GM23248 (cell line): ENCODE data around the gene ATOSA. TPM values are rescaled to one million over a fixed set of nuclear protein-coding genes. Genes with fewer than 3 reads are reported as not detected.

Experiments
- DNase-seq: peaks from one replicate; pipeline ENCODE4 v3.0.0-alpha.2; 2015
- H2AFZ ChIP-seq: fragments of 200-600 bp; sonication (generic); 2 replicates; pipeline ENCODE4 v1.6.1; 2016; ENCODE audit warnings: antibody characterized with exemption
- H3F3A ChIP-seq: fragments of 200-600 bp; sonication (generic); 2 replicates; pipeline ENCODE4 v1.6.1; 2016; ENCODE audit warnings: mild to moderate bottlenecking, antibody characterized with exemption, mixed run types; ENCODE audit not compliant: insufficient read depth
- H3K27ac ChIP-seq: fragments of 200-600 bp; sonication (generic); 2 replicates; pipeline ENCODE4 v1.5.1; 2016; ENCODE audit warnings: mild to moderate bottlenecking
- H3K27me3 ChIP-seq: fragments of 200-600 bp; sonication (generic); replicated peaks from 2 replicates; pipeline ENCODE4 v1.6.1; 2016; ENCODE audit warnings: mild to moderate bottlenecking; ENCODE audit not compliant: insufficient read depth
- H3K36me3 ChIP-seq: fragments of 200-600 bp; sonication (generic); 2 replicates; pipeline ENCODE4 v1.6.1; 2016; ENCODE audit warnings: low read depth, mild to moderate bottlenecking
- H3K4me1 ChIP-seq: fragments of 200-600 bp; sonication (generic); 2 replicates; pipeline ENCODE4 v1.6.1; 2016; ENCODE audit warnings: mild to moderate bottlenecking; ENCODE audit not compliant: insufficient read depth
- H3K4me2 ChIP-seq: fragments of 200-600 bp; sonication (generic); one replicate; pipeline ENCODE4 v1.6.1; 2016; ENCODE audit warnings: mild to moderate bottlenecking; ENCODE audit not compliant: unreplicated experiment
- H3K4me3 ChIP-seq: fragments of 200-600 bp; sonication (generic); 2 replicates; pipeline ENCODE4 v1.5.1; 2016; ENCODE audit warnings: mild to moderate bottlenecking
- H3K79me2 ChIP-seq: fragments of 200-600 bp; sonication (generic); 2 replicates; pipeline ENCODE4 v1.6.1; 2016; ENCODE audit warnings: mild to moderate bottlenecking; ENCODE audit not compliant: insufficient read depth
- H3K9ac ChIP-seq: fragments of 200-600 bp; sonication (generic); 2 replicates; pipeline ENCODE4 v1.6.1; 2016; ENCODE audit warnings: mild to moderate bottlenecking
- H3K9me2 ChIP-seq: fragments of 200-600 bp; sonication (generic); 2 replicates; pipeline ENCODE4 v1.6.1; 2016; ENCODE audit warnings: mixed run types, mild to moderate bottlenecking, moderate library complexity; ENCODE audit not compliant: insufficient read depth
- H3K9me3 ChIP-seq: fragments of 200-600 bp; sonication (generic); one replicate; pipeline ENCODE4 v1.6.1; 2017; ENCODE audit warnings: low read depth
- H4K20me1 ChIP-seq: fragments of 200-600 bp; sonication (generic); 2 replicates; pipeline ENCODE4 v1.6.0; 2016; ENCODE audit not compliant: insufficient read depth
- EZH2 ChIP-seq: fragments of 200-600 bp; sonication (generic); IDR thresholded peaks from 2 replicates; pipeline ENCODE4 v1.6.1; 2018; ENCODE audit warnings: antibody characterized with exemption, mild to moderate bottlenecking; ENCODE audit not compliant: insufficient read depth, poor library complexity, severe bottlenecking
- EZH2phosphoT487 ChIP-seq: fragments of 200-600 bp; sonication (generic); IDR thresholded peaks from 2 replicates; pipeline ENCODE4 v1.6.1; 2018; ENCODE audit warnings: antibody characterized with exemption, moderate library complexity, mild to moderate bottlenecking, low read depth; ENCODE audit not compliant: insufficient read depth
- WGBS, 2 experiments: methylation state at CpG; one replicate each; pipeline ENCODE4 v1.1.6; 2015 to 2017; ENCODE audit warnings: low lambda C conversion rate in 2 of 2, low coverage in 1 of 2; ENCODE audit errors: missing lambda C conversion rate in 2 of 2; 5-methylcytosine and 5-hydroxymethylcytosine counted together
- in situ Hi-C: fragments of 300-500 bp; cut with MboI; formaldehyde crosslinking; loops from 2 replicates; pipeline ENCODE4 v1.15.0; 2020
- polyA plus RNA-seq: library from polyadenylated mRNA; unstranded; fragments of >200 nt; fragmentation: Nextera tagmentation; extraction: Ambion mirVana; gene quantifications from 2 replicates; pipeline ENCODE4 v1.2.1, GENCODE V29; 2016
- total RNA-seq: library from RNA; depleted of rRNA; stranded (reverse); fragments of >200 nt; shearing (Covaris generic); gene quantifications from 2 replicates; pipeline ENCODE4 v1.2.3, GENCODE V29; 2014

The ATOSA gene
- total and polyA plus RNA-seq, 2 experiments from 2014 or later, result 6.3 to 11.0 TPM

- no peak overlapping the region for H2AFZ ChIP-seq
- no peak overlapping the region for H3K4me2 ChIP-seq
- no peak overlapping the region for H3K9ac ChIP-seq
- H3K4me1 ChIP-seq, result no peaks in the 10 kb centered on the region
- H3K79me2 ChIP-seq, result peaks cover 6% of the 10 kb centered on the region
- no peaks in the 10 kb centered on the region for H4K20me1 ChIP-seq
- peaks cover 7% of the 10 kb centered on the region for H3F3A ChIP-seq
- 93 to 96% methylated on average over 3 of the region's 3 CpGs for WGBS, 2 experiments
- H3K27ac ChIP-seq, result no peak overlapping the region
- peaks cover 31% of the 10 kb centered on the region for H3K36me3 ChIP-seq
- H3K9me2 ChIP-seq, result no peaks in the 10 kb centered on the region
- TF ChIP-seq EZH2 (no peak), EZH2phosphoT487 (no peak)
- H3K4me3 ChIP-seq, result no peak overlapping the region
- in situ Hi-C loops, result no loop called here
- no peak for DNase-seq
- no peaks in the 10 kb centered on the region for H3K9me3 ChIP-seq
- H3K27me3 ChIP-seq, result no peaks in the 10 kb centered on the region
Observed at GRCh38 chr15:52663536-52664294, 15.5 kb downstream of the ATOSA start.

- Histone ChIP-seq H3K4me2 (no peak overlapping the region), H3K9me3 (no peaks in the 10 kb centered on the region), H3K4me3 (no peak overlapping the region), H3F3A (peaks cover 18% of the 10 kb centered on the region), H3K4me1 (peaks cover 14% of the 10 kb centered on the region), H3K36me3 (peaks cover 23% of the 10 kb centered on the region; the same call in 1 of the 2 replicates), H3K9ac (no peak overlapping the region), H3K27me3 (no peaks in the 10 kb centered on the region), H4K20me1 (no peaks in the 10 kb centered on the region), H2AFZ (no peak overlapping the region), H3K27ac (no peak overlapping the region), H3K79me2 (peaks cover 6% of the 10 kb centered on the region), H3K9me2 (no peaks in the 10 kb centered on the region)
- TF ChIP-seq EZH2phosphoT487 (no peak), EZH2 (no peak)
- in situ Hi-C loops, result no loop called here
- 89 to 93% methylated on average over 1 of the region's 1 CpG for WGBS, 2 experiments
- no peak for DNase-seq
Observed at GRCh38 chr15:52661909-52662308, 17.3 kb downstream of the ATOSA start.

GRCh38 chr15:52660192-52660591 is 19.0 kb downstream of the ATOSA start:
- Histone ChIP-seq H3K9me2 (no peaks in the 10 kb centered on the region), H3F3A (peaks cover 18% of the 10 kb centered on the region), H3K27me3 (no peaks in the 10 kb centered on the region), H2AFZ (no peak overlapping the region), H3K27ac (no peak overlapping the region), H3K9me3 (no peaks in the 10 kb centered on the region), H3K36me3 (peaks cover 26% of the 10 kb centered on the region), H3K4me2 (no peak overlapping the region), H3K79me2 (peaks cover 6% of the 10 kb centered on the region), H4K20me1 (no peaks in the 10 kb centered on the region), H3K4me1 (peaks cover 21% of the 10 kb centered on the region), H3K4me3 (no peak overlapping the region), H3K9ac (no peak overlapping the region)
- TF ChIP-seq EZH2phosphoT487 (no peak), EZH2 (no peak)
- no peak for DNase-seq
- WGBS, 2 experiments, result 99 to 100% methylated on average over 3 of the region's 3 CpGs
- in situ Hi-C loops, result no loop called here

GRCh38 chr15:52658955-52659354 is 20.2 kb downstream of the ATOSA start:
- in situ Hi-C loops, result no loop called here
- H3K79me2 ChIP-seq, result peaks cover 4% of the 10 kb centered on the region
- no peak for TF ChIP-seq EZH2phosphoT487

GRCh38 chr15:52657338-52657737 is 21.9 kb downstream of the ATOSA start:
- no peaks in the 10 kb centered on the region for H3K79me2 ChIP-seq
- H3K9me2 ChIP-seq, result no peaks in the 10 kb centered on the region
- in situ Hi-C loops, result no loop called here
- H3K27ac ChIP-seq, result peak overlapping the region; percentile 26
- DNase-seq, result peak; percentile 93
- no peak overlapping the region for H2AFZ ChIP-seq
- no peak for TF ChIP-seq EZH2phosphoT487
- no peak for TF ChIP-seq EZH2
- no peaks in the 10 kb centered on the region for H3K9me3 ChIP-seq
- 0% methylated on average over 1 of the region's 1 CpG for WGBS, 2 experiments
- peak overlapping the region; percentile 47 for H3K4me2 ChIP-seq
- no peaks in the 10 kb centered on the region for H3K27me3 ChIP-seq
- no peak overlapping the region for H3K9ac ChIP-seq
- H3F3A ChIP-seq, result peaks cover 35% of the 10 kb centered on the region
- H3K36me3 ChIP-seq, result peaks cover 30% of the 10 kb centered on the region
- no peak overlapping the region for H3K4me3 ChIP-seq
- H3K4me1 ChIP-seq, result peaks cover 42% of the 10 kb centered on the region
- no peaks in the 10 kb centered on the region for H4K20me1 ChIP-seq

More at GRCh38 chr15:52658955-52659354, 20.2 kb downstream of the ATOSA start:
- no peak overlapping the region for H3K9ac ChIP-seq
- peaks cover 30% of the 10 kb centered on the region for H3K36me3 ChIP-seq
- no peak overlapping the region for H3K27ac ChIP-seq
- no peaks in the 10 kb centered on the region for H3K27me3 ChIP-seq
- WGBS, 2 experiments, result 55 to 62% methylated on average over 1 of the region's 1 CpG
- no peak for DNase-seq
- no peaks in the 10 kb centered on the region for H3K9me3 ChIP-seq
- no peaks in the 10 kb centered on the region for H4K20me1 ChIP-seq
- H3F3A ChIP-seq, result peaks cover 21% of the 10 kb centered on the region
- no peak overlapping the region for H3K4me2 ChIP-seq
- no peak overlapping the region for H3K4me3 ChIP-seq
- H3K4me1 ChIP-seq, result peaks cover 26% of the 10 kb centered on the region
- H3K9me2 ChIP-seq, result no peaks in the 10 kb centered on the region
- no peak overlapping the region for H2AFZ ChIP-seq
